Fibroblast of gingiva (primary cell): ENCODE data around the gene ATP1A4.

Experiments used
- DNase-seq: peaks from one replicate; pipeline ENCODE4 v3.0.0-alpha.2; 2011; ENCODE audit warnings: low read depth

The ATP1A4 gene

GRCh38 chr1:160177231-160177630, 25.8 kb downstream of the ATP1A4 start:
- no peak for DNase-seq

- no peak for DNase-seq
Measured at GRCh38 chr1:160177667-160178066, 26.3 kb downstream of the ATP1A4 start.

- DNase-seq = no peak
Measured at GRCh38 chr1:160178731-160179130, 27.3 kb downstream of the ATP1A4 start.

GRCh38 chr1:160179336-160179735, 27.9 kb downstream of the ATP1A4 start:
- no peak for DNase-seq

GRCh38 chr1:160186246-160186645, 34.8 kb downstream of the ATP1A4 start:
- no peak for DNase-seq

- no peak for DNase-seq
Measured at GRCh38 chr1:160186729-160187128, 35.3 kb downstream of the ATP1A4 start.

GRCh38 chr1:160187407-160187806, 36.0 kb downstream of the ATP1A4 start:
- DNase-seq = no peak

GRCh38 chr1:160188341-160188740, 36.9 kb downstream of the ATP1A4 start:
- no peak for DNase-seq

GRCh38 chr1:160189649-160190625, 38.5 kb downstream of the ATP1A4 start, which contains the start of gene CASQ1:
CASQ1 (plus strand) TSS chr1:160190575; CDS start chr1:160190752, 177 bp downstream.
- DNase-seq = no peak

GRCh38 chr1:160191756-160192155, 40.4 kb downstream of the ATP1A4 start:
- no peak for DNase-seq

GRCh38 chr1:160192234-160192633, 40.8 kb downstream of the ATP1A4 start:
- DNase-seq = no peak

- peak; percentile 72 for DNase-seq
Measured at GRCh38 chr1:160193091-160193819, 41.9 kb downstream of the ATP1A4 start.

- no peak for DNase-seq
Measured at GRCh38 chr1:160193832-160194736, 42.7 kb downstream of the ATP1A4 start.

GRCh38 chr1:160194737-160195059, 43.3 kb downstream of the ATP1A4 start:
- DNase-seq = no peak

GRCh38 chr1:160196143-160196542, 44.7 kb downstream of the ATP1A4 start:
- no peak for DNase-seq

- DNase-seq = no peak
Measured at GRCh38 chr1:160197231-160197630, 45.8 kb downstream of the ATP1A4 start.

GRCh38 chr1:160200786-160201185, 49.4 kb downstream of the ATP1A4 start:
- no peak for DNase-seq

- no peak for DNase-seq
Measured at GRCh38 chr1:160204526-160205241, 53.3 kb downstream of the ATP1A4 start.

- peak; percentile 64 for DNase-seq
Measured at GRCh38 chr1:160205242-160206035, 54.0 kb downstream of the ATP1A4 start, which contains the start of gene PEA15. PEA15 (plus strand) TSS chr1:160205384; CDS start chr1:160211545, 6,161 bp downstream.

- peak; percentile 48 for DNase-seq
Measured at GRCh38 chr1:160206036-160206389, 54.6 kb downstream of the ATP1A4 start.
